OCI-LY7 (cell line): Measurements from ENCODE around the gene HBB.

ENCODE experiments used
- EZH2phosphoT487 ChIP-seq: fragments of 200-600 bp; sonication (generic); IDR thresholded peaks from 2 replicates; pipeline ENCODE4 v1.6.1; 2018; ENCODE audit warnings: low read depth, borderline replicate concordance, mild to moderate bottlenecking, mixed run types, antibody characterized with exemption, low read length, moderate library complexity, mixed read lengths
- TF ChIP-seq, protein P1 (sequence below): fragments of 200-600 bp; sonication (generic); conservative IDR thresholded peaks from 2 replicates; pipeline ENCODE4 v1.5.1; 2014; ENCODE audit warnings: mild to moderate bottlenecking, antibody characterized with exemption, low read length, moderate library complexity, mixed read lengths

DNA sequence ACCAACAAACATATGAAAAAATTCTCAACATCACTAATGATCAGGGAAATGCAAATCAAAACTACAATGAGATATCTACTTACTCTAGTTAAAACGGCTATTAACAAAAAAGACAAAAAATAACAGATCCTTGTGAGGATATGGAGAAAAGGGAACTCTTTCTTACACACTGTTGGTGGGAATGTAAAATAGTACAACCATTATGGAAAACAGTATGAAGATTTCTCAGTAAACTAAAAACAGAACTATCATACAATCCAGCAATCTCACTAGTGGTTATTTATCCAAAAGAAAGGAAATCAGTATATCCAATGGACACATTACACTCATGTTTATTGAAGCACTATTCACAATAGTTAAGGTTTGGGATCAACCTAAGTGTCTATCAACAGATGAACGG is 39.0 kb upstream of the HBB start:
- TF ChIP-seq, protein P1, sequence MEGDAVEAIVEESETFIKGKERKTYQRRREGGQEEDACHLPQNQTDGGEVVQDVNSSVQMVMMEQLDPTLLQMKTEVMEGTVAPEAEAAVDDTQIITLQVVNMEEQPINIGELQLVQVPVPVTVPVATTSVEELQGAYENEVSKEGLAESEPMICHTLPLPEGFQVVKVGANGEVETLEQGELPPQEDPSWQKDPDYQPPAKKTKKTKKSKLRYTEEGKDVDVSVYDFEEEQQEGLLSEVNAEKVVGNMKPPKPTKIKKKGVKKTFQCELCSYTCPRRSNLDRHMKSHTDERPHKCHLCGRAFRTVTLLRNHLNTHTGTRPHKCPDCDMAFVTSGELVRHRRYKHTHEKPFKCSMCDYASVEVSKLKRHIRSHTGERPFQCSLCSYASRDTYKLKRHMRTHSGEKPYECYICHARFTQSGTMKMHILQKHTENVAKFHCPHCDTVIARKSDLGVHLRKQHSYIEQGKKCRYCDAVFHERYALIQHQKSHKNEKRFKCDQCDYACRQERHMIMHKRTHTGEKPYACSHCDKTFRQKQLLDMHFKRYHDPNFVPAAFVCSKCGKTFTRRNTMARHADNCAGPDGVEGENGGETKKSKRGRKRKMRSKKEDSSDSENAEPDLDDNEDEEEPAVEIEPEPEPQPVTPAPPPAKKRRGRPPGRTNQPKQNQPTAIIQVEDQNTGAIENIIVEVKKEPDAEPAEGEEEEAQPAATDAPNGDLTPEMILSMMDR, result no peak
- TF ChIP-seq EZH2phosphoT487, result no peak
